KOPT-K1 (cell line): ENCODE data around the gene OR52R1.
"Not testable (repeated sequence)": the region's sequence is repeated elsewhere in the genome, so short reads cannot be mapped to it uniquely, and the experiment has no call there.

Experiments
- H3K27ac ChIP-seq: fragments of 200-600 bp; sonication (generic); 2 replicates; pipeline ENCODE4 v1.5.1; 2016; ENCODE audit warnings: antibody characterized with exemption, mild to moderate bottlenecking, low read depth, low read length; ENCODE audit not compliant: poor library complexity, severe bottlenecking
- H3K36me3 ChIP-seq: fragments of 200-600 bp; sonication (generic); 2 replicates; pipeline ENCODE4 v1.5.1; 2017; ENCODE audit warnings: antibody characterized with exemption, mild to moderate bottlenecking, low read length, moderate library complexity; ENCODE audit not compliant: insufficient read depth
- H3K9me3 ChIP-seq: fragments of 200-600 bp; sonication (generic); 2 replicates; pipeline ENCODE4 v1.5.1; 2017; ENCODE audit warnings: antibody characterized with exemption, low read length, mild to moderate bottlenecking; ENCODE audit not compliant: insufficient read depth, poor library complexity, severe bottlenecking

Gene OR52R1

DNA sequence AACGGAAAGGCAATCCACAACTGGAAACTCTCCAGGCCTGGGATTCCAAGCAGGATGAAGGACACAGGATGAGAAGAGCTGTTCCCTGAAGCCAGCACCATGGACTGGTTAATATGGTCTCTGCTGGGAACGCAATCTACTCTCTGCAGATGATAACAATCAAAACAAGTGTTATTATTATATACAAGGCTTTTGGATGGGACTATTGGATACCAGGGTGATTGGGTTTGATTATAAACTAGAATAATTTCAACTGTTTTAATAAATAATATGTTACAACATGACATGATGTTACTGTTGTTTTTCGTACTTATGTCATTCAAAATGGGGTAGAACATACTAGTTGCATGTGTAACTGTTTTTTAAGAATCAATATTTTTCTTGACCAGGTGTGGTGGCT, at the start of gene OR52R1:
Gene OR52R1 (minus strand): TSS at position 101 of the 400 bp plus-strand sequence. CDS start 0 bp downstream, at position 101.
- H3K9me3 ChIP-seq = no peaks in the 10 kb centered on the region
- no peaks in the 10 kb centered on the region for H3K36me3 ChIP-seq
- no peak within 1 kb of the TSS for H3K27ac ChIP-seq

DNA sequence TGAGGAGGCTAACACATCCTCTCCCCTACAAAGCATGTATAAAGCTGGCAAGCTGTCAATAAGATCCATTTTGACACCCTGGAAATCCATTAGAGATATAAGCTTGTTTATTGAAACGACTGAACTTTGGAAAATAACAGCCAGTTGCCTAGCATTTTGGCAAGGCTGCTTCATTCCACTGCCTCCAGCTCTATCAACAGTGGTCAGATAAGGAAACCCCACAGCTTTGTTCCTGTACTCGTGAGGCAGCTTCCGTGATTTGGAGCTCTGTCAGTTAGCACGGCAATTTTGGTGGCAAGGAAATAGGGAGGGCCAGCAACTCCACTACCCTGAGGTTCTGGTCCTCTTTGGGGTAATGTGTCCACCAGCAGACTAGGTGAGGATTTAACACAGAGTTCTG, 46.9 kb upstream of the OR52R1 start:
- H3K27ac ChIP-seq = no peak overlapping the region
- H3K36me3 ChIP-seq = no peaks in the 10 kb centered on the region
- H3K9me3 ChIP-seq = no peaks in the 10 kb centered on the region

DNA sequence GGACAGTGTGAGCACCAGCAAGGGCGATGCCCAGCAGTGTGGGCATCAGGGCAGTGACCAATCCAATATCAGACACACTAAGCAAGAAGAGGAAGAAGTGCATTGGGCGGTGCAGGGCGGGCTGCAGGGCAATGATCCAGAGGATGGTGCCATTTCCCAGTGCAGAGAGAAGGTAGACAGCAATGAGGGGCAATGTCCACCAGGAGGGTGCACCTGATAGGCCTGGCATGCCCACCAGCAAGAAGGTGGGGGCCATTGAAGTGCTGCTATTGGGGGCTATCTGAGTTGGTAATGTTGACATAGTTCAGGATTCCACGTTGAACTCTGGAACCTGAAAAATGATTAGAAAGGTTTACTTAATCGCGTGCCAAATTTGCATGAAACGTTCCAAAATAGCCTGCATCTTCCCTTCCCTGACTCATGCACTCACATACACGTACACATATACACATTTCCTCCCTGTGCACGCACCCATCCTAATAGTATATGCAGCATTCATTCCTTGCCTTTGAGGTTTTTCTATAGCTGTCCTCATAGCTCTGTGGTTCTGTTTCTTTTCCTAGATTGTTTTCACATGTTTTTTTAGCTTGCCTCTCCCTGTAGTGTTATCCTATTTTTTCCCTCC, 44.8 kb upstream of the OR52R1 start, which contains the start of gene OR51S1:
Gene OR51S1 (minus strand): TSS at position 301 of the 625 bp plus-strand sequence. CDS start 0 bp downstream, at position 301.
- H3K36me3 ChIP-seq = no peaks in the 10 kb centered on the region
- no peaks in the 10 kb centered on the region for H3K9me3 ChIP-seq
- H3K27ac ChIP-seq = no peak within 1 kb of the TSS

DNA sequence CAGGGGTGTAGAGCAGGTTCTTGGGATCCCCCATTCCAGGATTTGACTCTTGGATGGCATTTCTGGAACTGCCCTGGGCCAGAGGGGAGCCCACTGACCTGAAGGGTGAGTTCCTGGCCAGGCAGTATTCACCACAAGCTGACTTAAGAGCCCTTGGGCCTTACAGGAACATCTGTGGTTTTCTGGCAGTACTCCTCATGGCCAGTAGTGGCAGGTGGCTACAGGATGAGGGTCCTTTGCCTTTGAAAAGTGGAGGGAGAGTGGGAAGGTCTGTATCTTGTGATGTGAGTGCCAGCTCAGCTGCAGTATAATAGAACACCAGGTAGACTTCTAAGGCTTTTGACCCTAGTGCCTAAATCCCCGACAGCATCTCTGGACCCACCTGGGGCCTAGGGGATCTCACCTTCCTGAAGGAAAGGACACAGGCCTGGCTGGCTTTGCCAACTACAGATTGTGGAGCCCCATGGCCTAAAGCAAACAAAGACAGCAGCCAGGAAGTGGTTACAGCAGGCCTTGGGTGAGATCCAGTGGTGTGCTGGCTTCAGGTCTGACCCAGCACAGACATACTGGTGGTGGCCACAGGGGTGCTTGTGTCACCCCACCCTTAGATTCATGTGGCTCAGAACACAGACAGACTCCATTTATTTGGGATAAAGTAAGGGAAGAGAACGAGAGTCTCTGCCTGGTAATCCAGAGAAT, 35.8 kb upstream of the OR52R1 start:
- Histone ChIP-seq H3K27ac (no peak overlapping the region), H3K9me3 (no peaks in the 10 kb centered on the region), H3K36me3 (no peaks in the 10 kb centered on the region)

DNA sequence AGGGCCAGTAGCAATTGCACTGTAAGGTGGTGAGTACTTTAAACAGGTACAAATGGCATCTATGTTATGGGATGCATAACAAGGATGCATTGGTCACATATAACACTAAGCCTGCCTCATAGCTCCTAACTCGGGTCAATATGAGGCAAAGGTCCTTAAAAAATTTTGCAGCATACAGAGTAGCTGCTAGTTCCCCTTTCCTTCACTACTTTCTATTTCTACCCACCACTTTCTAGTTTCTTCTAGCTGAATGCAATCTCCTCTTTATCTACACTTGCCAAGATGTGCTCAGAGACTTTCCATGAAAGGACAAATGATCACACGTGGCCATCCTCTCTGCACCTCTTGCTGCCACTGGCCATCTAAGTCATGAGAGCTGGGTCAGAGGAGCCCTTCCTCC, 26.7 kb upstream of the OR52R1 start:
- Histone ChIP-seq H3K9me3 (no peaks in the 10 kb centered on the region), H3K27ac (no peak overlapping the region), H3K36me3 (no peaks in the 10 kb centered on the region)

DNA sequence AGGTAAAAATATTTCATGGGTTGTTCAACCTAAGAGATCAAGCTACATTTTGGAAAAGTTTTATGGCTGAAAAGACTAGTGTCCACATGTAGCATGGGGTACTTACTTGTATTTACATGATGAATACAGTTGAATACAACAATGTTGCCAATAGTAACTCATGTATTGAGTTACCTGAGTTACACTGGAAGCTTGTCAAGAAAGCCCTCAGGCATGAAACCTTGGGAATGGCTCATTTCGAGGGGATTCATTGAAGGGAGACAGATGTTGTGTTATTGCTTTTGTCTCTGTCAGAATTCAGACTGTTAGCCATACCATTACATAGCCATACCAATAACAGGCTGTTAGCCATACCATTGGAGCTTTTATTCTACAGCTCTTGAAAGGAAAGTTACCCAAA, 26.2 kb upstream of the OR52R1 start:
- no peaks in the 10 kb centered on the region for H3K36me3 ChIP-seq
- H3K9me3 ChIP-seq = no peaks in the 10 kb centered on the region
- no peak overlapping the region for H3K27ac ChIP-seq

DNA sequence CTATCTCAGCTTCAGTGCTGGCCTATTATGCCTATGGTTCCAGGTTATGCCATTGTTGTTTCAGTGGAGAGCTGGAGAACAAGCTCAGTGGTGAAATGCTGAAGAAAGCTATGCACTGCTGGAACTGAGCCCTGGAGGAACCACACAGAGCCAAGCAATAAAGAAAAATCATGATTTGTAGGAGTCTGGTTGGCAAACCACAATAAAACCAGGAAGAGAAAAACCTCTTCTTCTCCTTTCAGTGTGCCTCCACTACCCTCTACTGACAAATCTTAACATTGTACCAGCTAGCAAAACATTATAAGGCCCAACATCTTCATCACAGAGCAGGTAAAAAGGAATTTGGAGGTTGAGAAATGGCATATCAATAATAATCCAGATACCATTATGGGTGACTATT, 22.2 kb upstream of the OR52R1 start:
- H3K27ac ChIP-seq = no peak overlapping the region
- no peaks in the 10 kb centered on the region for H3K9me3 ChIP-seq

DNA sequence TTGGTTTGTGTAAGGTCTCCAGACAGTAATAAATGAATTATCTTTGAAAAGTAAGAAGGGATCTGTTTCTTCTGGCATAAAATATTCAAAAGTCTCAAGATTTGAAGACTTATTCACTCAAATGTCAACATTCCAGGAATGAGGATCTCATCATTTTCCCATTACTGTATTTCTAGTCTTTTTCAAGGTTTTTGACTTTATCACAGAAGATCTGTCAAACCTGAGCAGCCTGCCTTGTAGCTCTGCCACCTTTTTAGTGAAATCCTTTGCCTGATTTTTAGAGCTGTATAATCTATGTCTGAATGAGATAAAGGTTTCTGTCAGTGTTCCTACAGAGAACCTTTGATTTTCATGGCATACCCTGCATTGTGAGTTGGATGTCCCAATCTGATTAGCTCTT, 21.0 kb upstream of the OR52R1 start:
- H3K9me3 ChIP-seq = no peaks in the 10 kb centered on the region
- H3K27ac ChIP-seq = no peak overlapping the region
- H3K36me3 ChIP-seq = no peaks in the 10 kb centered on the region

More for the DNA sequence above, 22.2 kb upstream of the OR52R1 start:
- H3K36me3 ChIP-seq = no peaks in the 10 kb centered on the region

DNA sequence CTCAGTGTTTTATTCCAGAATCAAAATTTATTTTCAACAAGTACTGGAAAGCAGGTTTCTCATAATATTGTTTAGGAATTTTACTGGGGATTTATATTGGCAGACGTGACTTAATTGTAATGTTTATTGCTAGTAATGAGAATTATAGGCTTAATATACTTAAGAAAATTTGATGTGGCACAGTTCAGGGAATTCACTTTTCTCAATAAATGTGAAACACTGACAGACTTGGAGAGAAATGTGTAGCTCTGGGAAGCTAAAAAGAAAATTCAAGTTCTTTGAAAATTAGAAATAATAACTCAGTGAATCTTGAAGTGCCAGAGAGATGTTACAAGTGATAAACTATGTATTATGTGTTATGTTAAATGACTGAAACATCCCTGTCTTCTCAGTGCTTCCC, 16.8 kb upstream of the OR52R1 start, which contains the start of gene OR51F2:
Gene OR51F2 (plus strand): TSS at position 301 of the 400 bp plus-strand sequence. CDS start 101 bp downstream, outside the sequence.
- Histone ChIP-seq H3K36me3 (no peaks in the 10 kb centered on the region), H3K27ac (no peak within 1 kb of the TSS), H3K9me3 (no peaks in the 10 kb centered on the region)

DNA sequence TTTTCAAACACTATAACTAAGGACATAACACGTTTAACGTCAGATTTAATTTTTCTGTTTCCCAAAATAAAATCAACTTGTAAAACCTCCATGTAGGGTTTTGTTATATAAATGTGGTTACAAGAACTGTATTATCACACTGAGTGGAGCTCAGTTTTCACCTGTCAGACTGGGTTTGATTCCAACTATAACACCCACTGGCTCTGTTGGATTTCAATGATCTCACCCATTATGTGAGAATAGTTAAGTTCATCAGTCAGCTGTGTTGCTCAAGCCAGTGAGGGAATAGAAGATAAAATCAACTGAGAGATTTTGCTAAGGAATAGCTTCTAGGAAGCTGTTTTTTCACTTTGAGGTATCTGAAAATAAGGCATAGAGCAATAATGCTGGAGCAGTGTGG, 5.1 kb upstream of the OR52R1 start:
- Histone ChIP-seq H3K9me3 (no peaks in the 10 kb centered on the region), H3K27ac (no peak overlapping the region), H3K36me3 (no peaks in the 10 kb centered on the region)

DNA sequence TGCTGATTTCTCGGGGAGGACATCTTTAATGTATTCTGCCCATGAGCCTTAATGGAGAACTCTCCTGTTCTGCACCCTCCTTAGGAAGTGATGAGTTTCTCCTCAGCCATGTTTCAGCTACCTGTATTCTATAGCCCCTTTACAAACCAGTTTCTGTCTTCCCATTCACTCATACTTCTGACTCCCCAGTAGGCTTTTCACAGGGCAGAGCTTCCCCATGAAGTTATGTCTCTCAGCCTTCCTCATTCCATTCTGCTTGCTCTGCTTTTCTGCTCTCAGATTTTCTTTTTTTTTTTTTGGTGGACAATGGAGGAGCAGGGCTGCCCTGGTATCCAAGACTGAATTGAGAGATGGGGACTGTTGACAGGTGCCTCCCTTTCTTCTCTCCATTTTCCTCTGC, 4.3 kb upstream of the OR52R1 start:
- Histone ChIP-seq H3K9me3 (no peaks in the 10 kb centered on the region), H3K36me3 (no peaks in the 10 kb centered on the region)

DNA sequence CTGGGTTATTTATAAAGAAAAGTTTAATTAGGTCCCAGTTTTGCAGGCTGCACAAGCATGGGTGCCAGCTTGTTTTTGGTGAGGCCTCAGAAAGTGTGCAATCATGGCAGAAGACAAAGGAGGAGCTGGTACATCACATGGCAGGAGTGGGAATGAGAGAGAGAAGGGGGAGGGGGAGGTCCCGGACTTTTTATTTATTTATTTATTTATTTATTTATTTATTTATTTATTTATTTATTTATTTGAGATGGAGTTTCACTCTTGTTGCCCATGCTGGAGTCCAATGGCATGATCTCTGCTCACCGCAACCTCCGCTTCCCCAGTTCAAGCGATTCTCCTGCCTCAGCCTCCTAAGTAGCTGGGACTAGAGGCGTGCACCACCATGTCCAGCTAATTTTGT, 2.9 kb downstream of the OR52R1 start:
- H3K36me3 ChIP-seq, H3K27ac ChIP-seq, H3K9me3 ChIP-seq: not testable (repeated sequence)

More for the DNA sequence above, 4.3 kb upstream of the OR52R1 start:
- no peak overlapping the region for H3K27ac ChIP-seq

DNA sequence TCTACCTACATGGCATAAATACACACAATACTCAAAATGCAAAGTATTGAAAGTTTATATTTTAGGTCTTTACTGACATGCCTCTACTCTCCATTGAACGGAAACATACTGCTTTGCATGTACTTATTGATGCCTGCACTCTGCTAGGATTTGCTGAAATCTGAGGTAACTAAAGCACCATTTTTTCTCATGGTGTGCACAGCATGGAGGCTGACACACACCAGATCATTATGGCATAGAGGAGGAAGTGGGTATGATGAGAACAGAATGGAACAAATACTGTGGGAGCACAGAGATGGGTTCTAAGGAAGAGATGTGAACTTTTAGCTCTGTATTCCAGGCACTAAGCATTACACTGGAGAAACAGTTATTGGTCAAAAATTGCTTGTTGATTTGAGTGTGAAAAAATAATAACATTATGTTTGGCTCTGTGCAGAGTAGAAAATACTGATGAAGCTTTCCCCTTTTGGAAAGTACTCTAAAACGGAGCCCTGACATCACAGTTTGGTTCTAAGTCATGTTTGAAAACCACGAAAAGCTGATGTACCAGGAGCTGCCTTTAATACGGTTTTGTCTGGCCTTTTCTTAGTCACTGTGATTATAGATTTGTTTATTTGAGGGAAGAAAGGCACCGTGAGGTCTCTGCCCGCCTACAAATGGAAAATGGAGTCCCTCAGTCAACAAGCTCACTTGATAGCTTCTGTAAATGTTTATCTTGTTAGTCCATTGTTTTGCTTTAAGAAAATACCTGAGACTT, 5.6 kb downstream of the OR52R1 start:
- H3K36me3 ChIP-seq = no peaks in the 10 kb centered on the region
- H3K27ac ChIP-seq = no peak overlapping the region
- H3K9me3 ChIP-seq = no peaks in the 10 kb centered on the region

DNA sequence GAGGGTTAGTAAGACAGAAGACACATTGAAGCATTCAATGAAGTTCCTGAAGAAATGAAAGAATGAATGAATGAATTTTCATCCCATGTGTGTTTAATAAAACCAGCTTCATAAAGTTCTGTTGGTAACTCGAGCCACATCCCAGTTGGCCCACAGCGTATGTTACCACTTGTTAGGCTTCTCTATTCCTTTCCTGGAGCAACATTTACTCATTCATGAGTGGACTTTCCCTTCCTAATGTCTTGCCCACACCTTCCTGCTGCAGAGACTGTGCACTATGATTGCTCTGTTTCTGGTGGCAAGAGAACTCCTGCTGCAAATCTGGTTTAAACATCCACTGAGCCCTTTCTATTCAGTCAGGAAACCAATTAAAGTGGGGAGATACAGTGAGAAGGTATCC, 7.0 kb downstream of the OR52R1 start:
- no peak overlapping the region for H3K27ac ChIP-seq
- H3K9me3 ChIP-seq = no peaks in the 10 kb centered on the region
- H3K36me3 ChIP-seq = no peaks in the 10 kb centered on the region

DNA sequence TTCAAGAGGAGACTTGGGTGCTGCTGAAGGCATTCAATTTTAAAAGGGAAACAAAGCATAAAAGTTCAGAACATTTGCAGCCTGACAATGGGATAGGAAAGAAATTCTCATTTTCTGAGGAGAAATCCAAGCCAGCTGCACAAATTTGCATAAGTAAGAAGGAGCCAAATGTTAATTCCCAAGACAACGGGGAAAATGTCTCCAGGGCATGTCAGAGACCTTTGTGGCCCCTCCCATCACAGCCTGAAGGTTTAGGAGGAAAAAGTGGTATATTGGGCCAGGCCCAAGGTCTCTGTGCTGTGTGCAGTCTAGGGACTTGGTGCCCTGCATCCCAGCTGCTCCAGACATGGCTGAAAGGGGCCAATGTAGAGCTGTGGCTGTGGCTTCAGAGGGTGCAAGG, 21.7 kb downstream of the OR52R1 start:
- Histone ChIP-seq H3K27ac (no peak overlapping the region), H3K9me3 (no peaks in the 10 kb centered on the region), H3K36me3 (no peaks in the 10 kb centered on the region)
